IMR-90 (cell line): ENCODE measurements around the gene LPCAT2.

Source experiments
- CEBPB ChIP-seq: IDR thresholded peaks from 2 replicates; pipeline ENCODE4 v1.6.1; 2012; ENCODE audit warnings: low read depth, low read length, improper control_type of control experiment
- POLR2A ChIP-seq: IDR thresholded peaks from 2 replicates; pipeline ENCODE4 v1.6.1; 2012; ENCODE audit warnings: mild to moderate bottlenecking, low read depth, low read length
- RAD21 ChIP-seq: IDR thresholded peaks from 2 replicates; pipeline ENCODE4 v1.6.1; 2012; ENCODE audit warnings: low read length, improper control_type of control experiment
- RCOR1 ChIP-seq: IDR thresholded peaks from 2 replicates; pipeline ENCODE4 v1.6.1; 2012; ENCODE audit warnings: mild to moderate bottlenecking, low read length, improper control_type of control experiment; ENCODE audit not compliant: insufficient replicate concordance
- SMC3 ChIP-seq: fragments of 150-350 bp; IDR thresholded peaks from 2 replicates; pipeline ENCODE4 v1.6.1; 2016; ENCODE audit warnings: low read depth, mild to moderate bottlenecking, antibody characterized with exemption, low read length, moderate library complexity
- TF ChIP-seq, protein P1 (sequence below): conservative IDR thresholded peaks from 2 replicates; pipeline ENCODE4 v1.5.1; 2012; ENCODE audit warnings: mild to moderate bottlenecking, low read depth, low read length, improper control_type of control experiment
- TF ChIP-seq, protein P2 (sequence below): fragments of 150-350 bp; IDR thresholded peaks from 2 replicates; pipeline ENCODE4 v1.6.1; 2016; ENCODE audit warnings: low read depth, mild to moderate bottlenecking, low read length, moderate library complexity, borderline replicate concordance
- TF ChIP-seq, protein P3 (sequence below): fragments of 150-350 bp; IDR thresholded peaks from 2 replicates; pipeline ENCODE4 v1.6.1; 2017; ENCODE audit warnings: mild to moderate bottlenecking, antibody characterized with exemption, low read length, low read depth

DNA sequence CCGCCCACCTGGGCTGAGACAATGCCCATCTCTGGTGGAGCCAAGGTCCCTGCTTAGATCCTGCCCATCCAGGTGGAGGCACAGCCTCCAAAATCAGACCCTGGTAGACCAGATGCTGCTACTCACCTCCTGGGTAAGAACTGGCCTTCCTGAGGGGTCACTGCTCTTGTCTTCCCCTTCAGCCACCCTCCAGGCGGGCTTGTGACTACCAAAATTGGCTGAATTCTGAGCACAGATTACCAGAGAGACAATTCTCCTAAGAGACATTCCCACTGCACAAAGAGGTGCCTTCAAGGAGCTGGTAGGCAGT, 19.0 kb upstream of the LPCAT2 start:
- TF ChIP-seq, protein P1, sequence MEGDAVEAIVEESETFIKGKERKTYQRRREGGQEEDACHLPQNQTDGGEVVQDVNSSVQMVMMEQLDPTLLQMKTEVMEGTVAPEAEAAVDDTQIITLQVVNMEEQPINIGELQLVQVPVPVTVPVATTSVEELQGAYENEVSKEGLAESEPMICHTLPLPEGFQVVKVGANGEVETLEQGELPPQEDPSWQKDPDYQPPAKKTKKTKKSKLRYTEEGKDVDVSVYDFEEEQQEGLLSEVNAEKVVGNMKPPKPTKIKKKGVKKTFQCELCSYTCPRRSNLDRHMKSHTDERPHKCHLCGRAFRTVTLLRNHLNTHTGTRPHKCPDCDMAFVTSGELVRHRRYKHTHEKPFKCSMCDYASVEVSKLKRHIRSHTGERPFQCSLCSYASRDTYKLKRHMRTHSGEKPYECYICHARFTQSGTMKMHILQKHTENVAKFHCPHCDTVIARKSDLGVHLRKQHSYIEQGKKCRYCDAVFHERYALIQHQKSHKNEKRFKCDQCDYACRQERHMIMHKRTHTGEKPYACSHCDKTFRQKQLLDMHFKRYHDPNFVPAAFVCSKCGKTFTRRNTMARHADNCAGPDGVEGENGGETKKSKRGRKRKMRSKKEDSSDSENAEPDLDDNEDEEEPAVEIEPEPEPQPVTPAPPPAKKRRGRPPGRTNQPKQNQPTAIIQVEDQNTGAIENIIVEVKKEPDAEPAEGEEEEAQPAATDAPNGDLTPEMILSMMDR: no peak
- TF ChIP-seq RAD21 (no peak), POLR2A (no peak), CEBPB (no peak), SMC3 (no peak), RCOR1 (no peak)
- TF ChIP-seq, protein P2, sequence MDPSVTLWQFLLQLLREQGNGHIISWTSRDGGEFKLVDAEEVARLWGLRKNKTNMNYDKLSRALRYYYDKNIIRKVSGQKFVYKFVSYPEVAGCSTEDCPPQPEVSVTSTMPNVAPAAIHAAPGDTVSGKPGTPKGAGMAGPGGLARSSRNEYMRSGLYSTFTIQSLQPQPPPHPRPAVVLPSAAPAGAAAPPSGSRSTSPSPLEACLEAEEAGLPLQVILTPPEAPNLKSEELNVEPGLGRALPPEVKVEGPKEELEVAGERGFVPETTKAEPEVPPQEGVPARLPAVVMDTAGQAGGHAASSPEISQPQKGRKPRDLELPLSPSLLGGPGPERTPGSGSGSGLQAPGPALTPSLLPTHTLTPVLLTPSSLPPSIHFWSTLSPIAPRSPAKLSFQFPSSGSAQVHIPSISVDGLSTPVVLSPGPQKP: no peak
- TF ChIP-seq, protein P3, sequence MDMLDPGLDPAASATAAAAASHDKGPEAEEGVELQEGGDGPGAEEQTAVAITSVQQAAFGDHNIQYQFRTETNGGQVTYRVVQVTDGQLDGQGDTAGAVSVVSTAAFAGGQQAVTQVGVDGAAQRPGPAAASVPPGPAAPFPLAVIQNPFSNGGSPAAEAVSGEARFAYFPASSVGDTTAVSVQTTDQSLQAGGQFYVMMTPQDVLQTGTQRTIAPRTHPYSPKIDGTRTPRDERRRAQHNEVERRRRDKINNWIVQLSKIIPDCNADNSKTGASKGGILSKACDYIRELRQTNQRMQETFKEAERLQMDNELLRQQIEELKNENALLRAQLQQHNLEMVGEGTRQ: no peak
